ENCODE results near the gene VTN.
A peak's percentile ranks its signal among the peaks of the same experiment; 100 is the strongest.

VTN gene

DNA sequence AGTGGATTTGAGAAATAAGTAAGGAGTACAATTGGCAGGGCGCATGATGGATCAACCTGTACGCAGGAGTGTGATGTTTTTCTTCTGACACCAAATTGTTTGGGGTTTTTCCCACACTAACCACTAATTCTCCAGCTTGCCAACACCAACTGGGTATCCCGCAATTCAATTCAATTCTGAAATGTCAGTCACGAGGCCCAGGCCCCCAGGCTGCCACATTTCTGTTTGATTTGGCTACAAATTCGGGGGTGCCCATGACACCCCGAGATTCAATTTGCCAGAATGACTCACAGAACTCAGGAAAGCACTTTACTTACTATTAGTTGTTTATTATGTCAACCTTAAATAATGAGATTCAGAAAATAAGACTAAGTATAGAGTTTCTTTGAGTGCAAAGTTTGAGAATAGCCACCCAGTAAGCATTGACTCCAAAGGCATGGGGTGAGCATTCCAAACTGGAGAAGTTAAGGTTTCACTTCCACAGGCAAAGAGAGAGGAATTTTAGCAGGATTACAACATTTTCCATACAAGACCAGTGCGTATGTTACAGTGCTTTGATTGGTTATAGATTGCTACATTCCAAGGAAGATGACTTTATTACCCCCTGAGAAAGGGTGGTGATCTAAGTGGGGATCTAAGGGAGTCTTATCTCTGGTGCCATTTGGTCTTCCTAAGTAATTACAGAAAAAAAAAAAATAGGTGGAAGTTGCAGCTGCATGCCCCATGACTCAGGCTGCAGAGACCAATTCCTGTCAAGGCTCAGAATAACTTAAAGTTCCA, 24.4 kb upstream of the VTN start:
- Histone ChIP-seq H3K9ac (ENCODE audit: low read length) (no peak overlapping the region), H3K4me3 (ENCODE audit: low read length) (no peak overlapping the region), H3K4me1 (ENCODE audit: control insufficient read depth, low read depth, low read length) (no peaks in the 10 kb centered on the region), H3K36me3 (ENCODE audit: control insufficient read depth, low read depth, low read length) (peaks cover 4% of the 10 kb centered on the region), H3K27me3 (ENCODE audit: control insufficient read depth, insufficient read depth, low read length) (no peaks in the 10 kb centered on the region), H3K9me3 (ENCODE audit: control insufficient read depth, low read depth, low read length) (no peaks in the 10 kb centered on the region), H3K27ac (ENCODE audit: low read length) (no peak overlapping the region)

DNA sequence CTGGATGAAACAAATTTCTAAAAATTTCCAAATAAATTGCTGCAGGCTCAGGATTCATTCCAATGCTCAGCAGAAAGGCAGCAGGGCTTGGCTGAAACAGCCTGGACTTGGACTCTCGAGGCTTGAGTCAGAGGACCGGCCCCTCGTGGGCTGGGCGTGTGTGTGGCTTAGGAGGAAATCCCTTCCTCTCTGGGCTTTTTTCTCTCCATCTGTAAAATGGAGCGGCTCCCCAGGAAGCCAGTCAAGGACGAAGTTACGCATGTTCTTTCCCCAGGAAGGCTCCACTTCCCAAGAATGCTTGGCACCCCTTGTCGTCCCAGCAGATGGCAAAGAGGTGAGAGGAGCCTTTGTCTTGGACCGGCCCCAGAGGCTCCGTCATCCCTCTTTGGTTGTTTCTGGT, 22.4 kb upstream of the VTN start:
- no peak overlapping the region for H3K9ac ChIP-seq (ENCODE audit: low read length)
- H3K9me3 ChIP-seq (ENCODE audit: control insufficient read depth, low read depth, low read length): no peaks in the 10 kb centered on the region
- H3K27ac ChIP-seq (ENCODE audit: low read length): no peak overlapping the region
- no peaks in the 10 kb centered on the region for H3K27me3 ChIP-seq (ENCODE audit: control insufficient read depth, insufficient read depth, low read length)
- no peak overlapping the region for H3K4me3 ChIP-seq (ENCODE audit: low read length)
- H3K36me3 ChIP-seq (ENCODE audit: control insufficient read depth, low read depth, low read length): peaks cover 8% of the 10 kb centered on the region
- no peaks in the 10 kb centered on the region for H3K4me1 ChIP-seq (ENCODE audit: control insufficient read depth, low read depth, low read length)

DNA sequence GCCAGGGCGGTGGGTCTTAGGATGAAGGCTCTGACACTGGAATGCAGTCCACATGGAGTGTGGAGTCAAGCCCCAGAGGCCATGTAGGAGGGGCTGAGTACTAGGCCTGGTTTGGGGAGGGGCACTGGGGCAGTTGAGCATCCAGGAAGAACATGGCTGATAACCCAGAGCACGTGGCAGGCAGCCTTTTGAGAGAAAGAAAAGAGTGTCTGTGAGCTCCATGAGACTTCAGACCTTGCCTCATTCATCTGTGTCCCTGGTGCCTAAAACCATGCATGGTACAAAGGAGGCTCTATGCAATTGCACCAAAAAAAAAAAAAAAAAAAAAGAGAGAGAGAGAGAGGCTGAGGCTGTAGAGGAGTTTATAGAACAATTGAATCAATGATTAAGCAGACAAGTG, 21.3 kb upstream of the VTN start:
- no peak overlapping the region for H3K4me3 ChIP-seq (ENCODE audit: low read length)
- no peaks in the 10 kb centered on the region for H3K27me3 ChIP-seq (ENCODE audit: control insufficient read depth, insufficient read depth, low read length)
- H3K36me3 ChIP-seq (ENCODE audit: control insufficient read depth, low read depth, low read length): peaks cover 8% of the 10 kb centered on the region
- no peaks in the 10 kb centered on the region for H3K4me1 ChIP-seq (ENCODE audit: control insufficient read depth, low read depth, low read length)
- no peak overlapping the region for H3K27ac ChIP-seq (ENCODE audit: low read length)
- no peak overlapping the region for H3K9ac ChIP-seq (ENCODE audit: low read length)
- no peaks in the 10 kb centered on the region for H3K9me3 ChIP-seq (ENCODE audit: control insufficient read depth, low read depth, low read length)

DNA sequence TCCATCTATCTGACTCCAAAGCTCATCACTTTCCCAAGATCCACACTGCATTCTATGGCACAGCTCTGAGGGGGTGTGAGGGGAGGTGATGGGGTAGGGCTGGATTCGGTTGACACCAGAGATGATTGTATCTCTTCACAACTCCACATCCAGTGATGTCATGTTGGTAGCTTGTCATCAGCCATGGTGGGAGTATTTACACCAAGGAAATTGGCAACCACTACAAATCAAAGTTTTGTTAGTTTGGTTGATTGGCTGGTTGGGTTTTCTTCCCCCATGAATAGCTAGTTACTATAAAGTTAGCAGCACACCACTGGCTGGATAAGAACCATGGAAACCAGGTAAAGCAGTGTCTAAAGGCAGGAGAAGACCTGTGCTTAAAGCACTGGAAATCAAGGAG, 20.9 kb upstream of the VTN start:
- Histone ChIP-seq H3K27ac (ENCODE audit: low read length) (no peak overlapping the region), H3K36me3 (ENCODE audit: control insufficient read depth, low read depth, low read length) (peaks cover 8% of the 10 kb centered on the region), H3K4me1 (ENCODE audit: control insufficient read depth, low read depth, low read length) (no peaks in the 10 kb centered on the region), H3K9ac (ENCODE audit: low read length) (no peak overlapping the region), H3K9me3 (ENCODE audit: control insufficient read depth, low read depth, low read length) (no peaks in the 10 kb centered on the region), H3K27me3 (ENCODE audit: control insufficient read depth, insufficient read depth, low read length) (peaks cover 4% of the 10 kb centered on the region), H3K4me3 (ENCODE audit: low read length) (no peak overlapping the region)

DNA sequence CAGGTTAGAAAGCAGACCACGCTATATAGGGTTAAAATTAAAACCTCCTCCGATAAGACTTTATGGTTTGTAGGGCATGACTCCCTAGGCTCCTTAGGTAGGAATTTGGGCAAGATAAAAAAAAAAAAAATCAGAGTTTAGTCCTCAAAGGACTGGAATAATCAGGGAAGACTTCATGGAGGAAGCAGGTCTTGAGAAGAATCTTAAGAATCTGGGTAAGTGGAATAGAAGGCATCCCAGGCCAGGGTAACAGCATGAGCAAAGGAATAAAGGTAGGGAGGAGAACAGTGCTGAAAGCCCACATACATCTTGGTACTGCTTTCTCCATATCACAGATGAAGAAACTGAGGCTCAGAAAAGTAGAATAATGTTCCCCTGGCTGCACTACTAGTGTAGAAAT, 20.5 kb upstream of the VTN start:
- Histone ChIP-seq H3K36me3 (ENCODE audit: control insufficient read depth, low read depth, low read length) (peaks cover 8% of the 10 kb centered on the region), H3K4me3 (ENCODE audit: low read length) (no peak overlapping the region), H3K27ac (ENCODE audit: low read length) (no peak overlapping the region), H3K9ac (ENCODE audit: low read length) (no peak overlapping the region), H3K4me1 (ENCODE audit: control insufficient read depth, low read depth, low read length) (no peaks in the 10 kb centered on the region), H3K27me3 (ENCODE audit: control insufficient read depth, insufficient read depth, low read length) (peaks cover 8% of the 10 kb centered on the region), H3K9me3 (ENCODE audit: control insufficient read depth, low read depth, low read length) (no peaks in the 10 kb centered on the region)

DNA sequence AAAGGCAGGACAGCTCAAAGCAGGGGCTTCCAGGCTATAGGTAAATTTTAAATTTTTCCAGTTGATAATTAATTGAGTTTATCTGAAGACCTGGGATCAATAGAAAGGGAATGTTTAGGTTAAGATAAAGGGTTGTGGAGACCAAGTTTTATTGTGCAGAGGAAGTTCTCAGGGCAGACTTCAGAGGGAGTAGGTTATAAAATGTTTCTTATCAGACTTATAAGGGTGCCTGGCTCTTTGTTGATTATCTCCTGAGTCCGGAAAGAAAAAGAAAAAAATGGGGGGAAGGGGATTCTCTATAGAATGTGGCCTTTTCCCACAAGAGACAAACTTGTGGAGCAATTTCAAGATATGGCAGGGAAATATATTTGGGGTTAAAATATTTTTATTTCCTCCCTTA, 20.0 kb upstream of the VTN start:
- H3K27me3 ChIP-seq (ENCODE audit: control insufficient read depth, insufficient read depth, low read length): peaks cover 12% of the 10 kb centered on the region
- no peak overlapping the region for H3K4me3 ChIP-seq (ENCODE audit: low read length)
- no peaks in the 10 kb centered on the region for H3K9me3 ChIP-seq (ENCODE audit: control insufficient read depth, low read depth, low read length)
- H3K27ac ChIP-seq (ENCODE audit: low read length): no peak overlapping the region
- no peak overlapping the region for H3K9ac ChIP-seq (ENCODE audit: low read length)
- H3K4me1 ChIP-seq (ENCODE audit: control insufficient read depth, low read depth, low read length): no peaks in the 10 kb centered on the region
- peaks cover 8% of the 10 kb centered on the region for H3K36me3 ChIP-seq (ENCODE audit: control insufficient read depth, low read depth, low read length)

DNA sequence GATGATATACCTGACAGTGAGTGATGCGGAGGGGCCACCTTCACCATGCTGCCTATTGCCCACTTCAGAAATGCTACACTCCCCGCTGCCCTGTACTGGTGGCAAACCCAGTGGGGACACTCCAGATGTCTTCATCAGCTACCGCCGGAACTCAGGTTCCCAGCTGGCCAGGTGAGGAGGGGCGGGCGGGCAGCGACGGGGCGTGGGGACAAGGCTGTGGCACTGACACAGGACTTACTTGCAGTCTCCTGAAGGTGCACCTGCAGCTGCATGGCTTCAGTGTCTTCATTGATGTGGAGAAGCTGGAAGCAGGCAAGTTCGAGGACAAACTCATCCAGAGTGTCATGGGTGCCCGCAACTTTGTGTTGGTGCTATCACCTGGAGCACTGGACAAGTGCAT, 18.0 kb upstream of the VTN start:
- Histone ChIP-seq H3K4me3 (ENCODE audit: low read length) (no peak overlapping the region), H3K4me1 (ENCODE audit: control insufficient read depth, low read depth, low read length) (no peaks in the 10 kb centered on the region), H3K27me3 (ENCODE audit: control insufficient read depth, insufficient read depth, low read length) (peaks cover 32% of the 10 kb centered on the region), H3K9me3 (ENCODE audit: control insufficient read depth, low read depth, low read length) (no peaks in the 10 kb centered on the region), H3K9ac (ENCODE audit: low read length) (no peak overlapping the region), H3K36me3 (ENCODE audit: control insufficient read depth, low read depth, low read length) (peaks cover 8% of the 10 kb centered on the region), H3K27ac (ENCODE audit: low read length) (no peak overlapping the region)

DNA sequence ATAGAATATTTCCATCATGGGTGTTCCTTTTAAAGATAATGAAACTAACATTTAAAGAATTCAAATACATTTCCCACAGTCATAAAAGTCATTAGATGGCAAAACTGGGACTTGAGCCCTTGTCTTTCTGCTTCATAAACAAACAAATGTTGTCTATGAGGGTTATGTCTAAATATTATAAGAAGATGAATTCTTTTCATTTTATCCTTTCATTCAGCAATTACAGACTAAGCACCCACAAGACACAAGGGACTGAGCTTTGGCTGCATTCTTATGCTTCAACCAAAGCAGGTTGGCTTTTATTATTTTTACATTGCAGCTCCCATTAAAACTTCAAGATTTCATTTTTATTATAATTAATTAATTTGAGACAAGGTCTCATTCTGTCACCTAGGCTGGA, 16.3 kb upstream of the VTN start:
- Histone ChIP-seq H3K27ac (ENCODE audit: low read length) (no peak overlapping the region), H3K9ac (ENCODE audit: low read length) (no peak overlapping the region), H3K9me3 (ENCODE audit: control insufficient read depth, low read depth, low read length) (no peaks in the 10 kb centered on the region), H3K27me3 (ENCODE audit: control insufficient read depth, insufficient read depth, low read length) (peaks cover 48% of the 10 kb centered on the region), H3K4me3 (ENCODE audit: low read length) (no peak overlapping the region), H3K4me1 (ENCODE audit: control insufficient read depth, low read depth, low read length) (no peaks in the 10 kb centered on the region), H3K36me3 (ENCODE audit: control insufficient read depth, low read depth, low read length) (peaks cover 8% of the 10 kb centered on the region)

DNA sequence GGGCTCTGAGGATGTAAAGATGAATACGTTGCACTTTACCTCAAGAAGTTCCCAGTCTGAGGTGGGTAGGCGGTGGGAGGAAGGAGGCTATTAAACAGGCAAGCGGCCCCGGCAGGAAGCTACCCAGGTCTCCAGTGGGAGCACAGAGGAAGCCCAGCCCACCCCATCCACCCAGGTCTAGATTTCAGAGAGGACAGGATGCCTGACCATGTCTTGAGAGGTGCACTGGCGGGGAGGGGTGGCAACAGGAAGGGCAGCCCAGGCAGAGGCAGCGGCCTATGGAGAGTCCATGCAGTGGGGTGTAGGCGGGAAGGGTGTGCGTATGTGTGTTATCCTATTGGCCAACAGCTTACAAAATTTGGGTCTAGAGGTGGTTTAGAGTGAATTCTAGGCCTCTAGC, 15.3 kb upstream of the VTN start:
- Histone ChIP-seq H3K4me3 (ENCODE audit: low read length) (no peak overlapping the region), H3K27me3 (ENCODE audit: control insufficient read depth, insufficient read depth, low read length) (peaks cover 57% of the 10 kb centered on the region), H3K27ac (ENCODE audit: low read length) (no peak overlapping the region)

DNA sequence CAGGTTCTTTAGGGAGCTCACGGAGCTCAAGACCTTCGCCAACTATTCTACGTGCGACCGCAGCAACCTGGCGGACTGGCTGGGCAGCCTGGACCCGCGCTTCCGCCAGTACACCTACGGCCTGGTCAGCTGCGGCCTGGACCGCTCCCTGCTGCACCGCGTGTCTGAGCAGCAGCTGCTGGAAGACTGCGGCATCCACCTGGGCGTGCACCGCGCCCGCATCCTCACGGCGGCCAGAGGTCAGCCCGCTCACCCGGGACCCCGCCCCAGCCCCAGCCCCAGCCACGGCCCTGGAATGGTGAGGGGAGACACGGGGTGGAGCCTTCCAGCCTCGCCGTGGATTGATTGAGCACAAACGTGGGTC, 14.9 kb upstream of the VTN start:
- H3K4me3 ChIP-seq (ENCODE audit: low read length): peak overlapping the region; percentile 80

More for the DNA sequence above, 15.3 kb upstream of the VTN start:
- Histone ChIP-seq H3K9ac (ENCODE audit: low read length) (no peak overlapping the region), H3K4me1 (ENCODE audit: control insufficient read depth, low read depth, low read length) (no peaks in the 10 kb centered on the region), H3K36me3 (ENCODE audit: control insufficient read depth, low read depth, low read length) (peaks cover 3% of the 10 kb centered on the region), H3K9me3 (ENCODE audit: control insufficient read depth, low read depth, low read length) (no peaks in the 10 kb centered on the region)

DNA sequence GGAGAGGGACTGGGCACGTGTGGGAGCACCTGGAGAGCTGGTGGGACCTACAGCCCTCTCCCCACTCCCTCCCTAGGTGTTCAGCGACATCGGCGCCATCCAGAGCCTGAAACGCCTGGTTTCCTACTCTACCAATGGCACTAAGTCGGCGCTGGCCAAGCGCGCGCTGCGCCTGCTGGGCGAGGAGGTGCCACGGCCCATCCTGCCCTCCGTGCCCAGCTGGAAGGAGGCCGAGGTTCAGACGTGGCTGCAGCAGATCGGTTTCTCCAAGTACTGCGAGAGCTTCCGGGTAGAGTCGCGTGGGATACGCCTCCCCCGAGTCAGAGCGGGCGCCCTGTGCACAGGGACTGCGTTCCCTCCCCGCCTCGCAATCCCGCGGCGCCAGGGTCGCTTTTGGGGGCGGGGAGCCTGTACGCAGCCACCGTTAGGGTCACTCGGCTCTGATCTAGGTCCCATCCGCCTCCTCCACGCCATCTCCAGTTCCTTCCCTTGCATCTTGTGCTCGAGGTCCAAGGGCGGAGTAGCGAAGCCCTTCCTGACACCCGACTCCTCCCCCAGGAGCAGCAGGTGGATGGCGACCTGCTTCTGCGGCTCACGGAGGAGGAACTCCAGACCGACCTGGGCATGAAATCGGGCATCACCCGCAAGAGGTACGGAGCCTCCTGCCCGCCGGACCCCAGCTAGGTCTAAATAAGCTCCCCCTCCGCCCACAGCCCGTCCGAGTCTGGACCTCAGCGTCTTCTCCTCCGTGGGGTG, 14.4 kb upstream of the VTN start:
- Histone ChIP-seq H3K27ac (ENCODE audit: low read length) (no peak overlapping the region), H3K27me3 (ENCODE audit: control insufficient read depth, insufficient read depth, low read length) (peaks cover 61% of the 10 kb centered on the region), H3K9ac (ENCODE audit: low read length) (peak overlapping the region; percentile 9), H3K4me1 (ENCODE audit: control insufficient read depth, low read depth, low read length) (no peaks in the 10 kb centered on the region), H3K4me3 (ENCODE audit: low read length) (peak overlapping the region; percentile 80), H3K36me3 (ENCODE audit: control insufficient read depth, low read depth, low read length) (peaks cover 3% of the 10 kb centered on the region), H3K9me3 (ENCODE audit: control insufficient read depth, low read depth, low read length) (no peaks in the 10 kb centered on the region)

More for the DNA sequence above, 14.9 kb upstream of the VTN start:
- no peaks in the 10 kb centered on the region for H3K4me1 ChIP-seq (ENCODE audit: control insufficient read depth, low read depth, low read length)
- no peak overlapping the region for H3K27ac ChIP-seq (ENCODE audit: low read length)
- peaks cover 61% of the 10 kb centered on the region for H3K27me3 ChIP-seq (ENCODE audit: control insufficient read depth, insufficient read depth, low read length)
- peak overlapping the region; percentile 9 for H3K9ac ChIP-seq (ENCODE audit: low read length)
- peaks cover 3% of the 10 kb centered on the region for H3K36me3 ChIP-seq (ENCODE audit: control insufficient read depth, low read depth, low read length)
- no peaks in the 10 kb centered on the region for H3K9me3 ChIP-seq (ENCODE audit: control insufficient read depth, low read depth, low read length)
